ENCODE results near the gene SPINDOC. TPM values are rescaled to one million over a fixed set of nuclear protein-coding genes. Genes with fewer than 3 reads are reported as not detected.

Gene SPINDOC
- total and polyA plus RNA-seq, 9 donors, result 5.4 to 22.7 (median 15.8) TPM

- 17 to 35% (median 22%) methylated on average over 5 of the region's 5 CpGs for WGBS, 3 donors
- no peaks in the 10 kb centered on the region for H3K27me3 ChIP-seq
- peak in 2 of 5 donors; percentile 20 to 46 for DNase-seq
- H3K36me3 ChIP-seq, result no peaks in the 10 kb centered on the region
- intact Hi-C loops (cut with DNase I), result loop anchor here in 1 of 4 donors (5.0 kb wide), 1 partner anchor 35 kb away; no protein-coding TSS in a partner anchor
- H3K9me3 ChIP-seq, result no peaks in the 10 kb centered on the region
- H3K4me3 ChIP-seq, result no peak overlapping the region
- peak overlapping the region in 1 of 2 donors; percentile 46 for H3K27ac ChIP-seq
- TF ChIP-seq EP300 (IDR thresholded peaks at IDR 0.05), result no peak
- TF ChIP-seq POLR2A (IDR thresholded peaks at IDR 0.05), result no peak
- TF ChIP-seq, protein P1, sequence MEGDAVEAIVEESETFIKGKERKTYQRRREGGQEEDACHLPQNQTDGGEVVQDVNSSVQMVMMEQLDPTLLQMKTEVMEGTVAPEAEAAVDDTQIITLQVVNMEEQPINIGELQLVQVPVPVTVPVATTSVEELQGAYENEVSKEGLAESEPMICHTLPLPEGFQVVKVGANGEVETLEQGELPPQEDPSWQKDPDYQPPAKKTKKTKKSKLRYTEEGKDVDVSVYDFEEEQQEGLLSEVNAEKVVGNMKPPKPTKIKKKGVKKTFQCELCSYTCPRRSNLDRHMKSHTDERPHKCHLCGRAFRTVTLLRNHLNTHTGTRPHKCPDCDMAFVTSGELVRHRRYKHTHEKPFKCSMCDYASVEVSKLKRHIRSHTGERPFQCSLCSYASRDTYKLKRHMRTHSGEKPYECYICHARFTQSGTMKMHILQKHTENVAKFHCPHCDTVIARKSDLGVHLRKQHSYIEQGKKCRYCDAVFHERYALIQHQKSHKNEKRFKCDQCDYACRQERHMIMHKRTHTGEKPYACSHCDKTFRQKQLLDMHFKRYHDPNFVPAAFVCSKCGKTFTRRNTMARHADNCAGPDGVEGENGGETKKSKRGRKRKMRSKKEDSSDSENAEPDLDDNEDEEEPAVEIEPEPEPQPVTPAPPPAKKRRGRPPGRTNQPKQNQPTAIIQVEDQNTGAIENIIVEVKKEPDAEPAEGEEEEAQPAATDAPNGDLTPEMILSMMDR (IDR thresholded peaks at IDR 0.05), result no peak
- H3K4me1 ChIP-seq (ENCODE audit: insufficient read depth), result peaks cover 35% of the 10 kb centered on the region
Observed at GRCh38 chr11:63872800-63873197, 59.5 kb downstream of the SPINDOC start.

GRCh38 chr11:63873311-63873710 is 60.1 kb downstream of the SPINDOC start:
- Histone ChIP-seq H3K9me3 (no peaks in the 10 kb centered on the region), H3K4me1 (ENCODE audit: insufficient read depth) (peaks cover 35% of the 10 kb centered on the region), H3K36me3 (no peaks in the 10 kb centered on the region), H3K27ac (peak overlapping the region; percentile 4 to 46), H3K4me3 (no peak overlapping the region), H3K27me3 (no peaks in the 10 kb centered on the region)
- no peak for DNase-seq
- intact Hi-C loops (cut with DNase I), result loop anchor here in 1 of 4 donors (5.0 kb wide), 1 partner anchor 34 kb away; no protein-coding TSS in a partner anchor
- no peak for TF ChIP-seq EP300 (IDR thresholded peaks at IDR 0.05)
- TF ChIP-seq, protein P1 (IDR thresholded peaks at IDR 0.05), result no peak
- no peak for TF ChIP-seq POLR2A (IDR thresholded peaks at IDR 0.05)
- WGBS, 3 donors, result 15 to 27% (median 16%) methylated on average over 5 of the region's 5 CpGs

DNA sequence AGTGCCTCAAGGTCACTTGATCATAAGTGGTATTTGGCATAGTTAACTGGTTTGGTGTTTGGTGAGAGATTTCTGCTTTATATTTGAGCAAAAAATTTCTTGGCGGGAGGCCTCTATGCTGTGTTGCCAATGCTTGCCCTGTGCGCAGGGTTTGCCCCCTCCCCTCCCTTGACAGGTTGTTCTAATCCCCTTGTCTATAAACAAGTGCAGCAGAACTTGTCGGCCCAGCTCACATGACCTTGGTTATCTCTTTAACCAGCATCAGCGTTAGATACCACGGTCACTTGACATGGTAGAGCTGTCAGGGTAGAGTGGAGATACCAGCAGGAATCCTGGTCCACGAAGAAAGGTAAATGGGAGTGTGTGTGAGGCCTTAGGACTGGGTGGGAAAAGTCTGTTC is 61.3 kb downstream of the SPINDOC start:
- no peaks in the 10 kb centered on the region for H3K27me3 ChIP-seq
- DNase-seq, result no peak
- H3K9me3 ChIP-seq, result no peaks in the 10 kb centered on the region
- TF ChIP-seq EP300 (IDR thresholded peaks at IDR 0.05) (no peak), POLR2A (IDR thresholded peaks at IDR 0.05) (no peak)
- TF ChIP-seq, protein P1 (IDR thresholded peaks at IDR 0.05), result no peak
- H3K27ac ChIP-seq, result peak overlapping the region in 1 of 2 donors; percentile 46
- peaks cover 36% of the 10 kb centered on the region for H3K4me1 ChIP-seq (ENCODE audit: insufficient read depth)
- no peaks in the 10 kb centered on the region for H3K36me3 ChIP-seq
- intact Hi-C loops (cut with DNase I), result loop anchor here in 1 of 4 donors (5.0 kb wide), 1 partner anchor 33 kb away; no protein-coding TSS in a partner anchor
- 11 to 21% (median 18%) methylated on average over 6 of the region's 6 CpGs for WGBS, 3 donors
- H3K4me3 ChIP-seq, result no peak overlapping the region

- Histone ChIP-seq H3K36me3 (no peaks in the 10 kb centered on the region), H3K4me1 (ENCODE audit: insufficient read depth) (peaks cover 41% of the 10 kb centered on the region), H3K27ac (peak overlapping the region in 1 of 2 donors; percentile 46), H3K4me3 (no peak overlapping the region), H3K9me3 (no peaks in the 10 kb centered on the region), H3K27me3 (no peaks in the 10 kb centered on the region)
- TF ChIP-seq POLR2A (IDR thresholded peaks at IDR 0.05), result no peak
- TF ChIP-seq, protein P1 (IDR thresholded peaks at IDR 0.05), result no peak
- WGBS, 3 donors, result 84 to 88% (median 84%) methylated on average over 8 of the region's 8 CpGs
- DNase-seq, result no peak
- intact Hi-C loops (cut with DNase I), result loop anchor here in 1 of 4 donors (5.0 kb wide), 1 partner anchor 1763 kb away; no protein-coding TSS in a partner anchor
Observed at GRCh38 chr11:63875506-63876065, 62.3 kb downstream of the SPINDOC start.
